Motor neuron (in vitro differentiated cells): ENCODE measurements around the gene TAP2. TPM values are rescaled to one million over a fixed set of nuclear protein-coding genes. Genes with fewer than 3 reads are reported as not detected.

ENCODE experiments used
- ATAC-seq, 8 experiments: fragments of 200-7000 bp; cut with Tn5 transposase; replicated peaks in 6 of 8; 2 replicates each; pipeline ENCODE4 v1.8.0; 2021; ENCODE audit warnings: mild to moderate bottlenecking in 8 of 8, moderate library complexity in 8 of 8
- H3K27ac ChIP-seq, 2 donors: fragments of 250-450 bp; sonication (Bioruptor Pico); 2 replicates each; pipeline ENCODE4 v1.9.0; 2021; ENCODE audit warnings: antibody characterized with exemption in 2 of 2, mild to moderate bottlenecking in 2 of 2, moderate library complexity in 1 of 2
- H3K4me1 ChIP-seq, 2 donors: fragments of 250-450 bp; sonication (Bioruptor Pico); replicated peaks in 1 of 2; 2 replicates each; pipeline ENCODE4 v1.6.1; 2021; ENCODE audit warnings: antibody characterized with exemption in 2 of 2, mild to moderate bottlenecking in 2 of 2, moderate library complexity in 1 of 2
- H3K4me3 ChIP-seq, 5 donors: fragments of 250-450 bp; sonication (Bioruptor Pico); 2 replicates each; pipeline ENCODE4 v1.9.0; 2021; ENCODE audit warnings: antibody characterized with exemption in 5 of 5, mild to moderate bottlenecking in 5 of 5, moderate library complexity in 4 of 5
- WGBS, 10 experiments: fragments of 450-650 bp; shearing (Covaris generic); methylation state at CpG; one replicate each; pipeline ENCODE4 v1.0.0; 2022; 5-methylcytosine and 5-hydroxymethylcytosine counted together
- in situ Hi-C, 9 experiments: fragments of 400-800 bp; cut with MboI; loops; one replicate each; pipeline ENCODE4 v1.15.0; 2021; ENCODE audit warnings: low sequenced_read_pairs in 9 of 9, low pct_unique_long_range_greater_than_20kb in 2 of 9; ENCODE audit not compliant: unreplicated experiment in 9 of 9
- total RNA-seq, 8 experiments: library from RNA; unstranded; fragments of 300-600 nt; gene quantifications; 2 replicates each; pipeline versions ENCODE4 v1.2.3 to v1.2.4, GENCODE V29; 2022

The TAP2 gene
- total RNA-seq, 8 experiments from 2014 or later: 1.7 to 104 (median 13.5) TPM

DNA sequence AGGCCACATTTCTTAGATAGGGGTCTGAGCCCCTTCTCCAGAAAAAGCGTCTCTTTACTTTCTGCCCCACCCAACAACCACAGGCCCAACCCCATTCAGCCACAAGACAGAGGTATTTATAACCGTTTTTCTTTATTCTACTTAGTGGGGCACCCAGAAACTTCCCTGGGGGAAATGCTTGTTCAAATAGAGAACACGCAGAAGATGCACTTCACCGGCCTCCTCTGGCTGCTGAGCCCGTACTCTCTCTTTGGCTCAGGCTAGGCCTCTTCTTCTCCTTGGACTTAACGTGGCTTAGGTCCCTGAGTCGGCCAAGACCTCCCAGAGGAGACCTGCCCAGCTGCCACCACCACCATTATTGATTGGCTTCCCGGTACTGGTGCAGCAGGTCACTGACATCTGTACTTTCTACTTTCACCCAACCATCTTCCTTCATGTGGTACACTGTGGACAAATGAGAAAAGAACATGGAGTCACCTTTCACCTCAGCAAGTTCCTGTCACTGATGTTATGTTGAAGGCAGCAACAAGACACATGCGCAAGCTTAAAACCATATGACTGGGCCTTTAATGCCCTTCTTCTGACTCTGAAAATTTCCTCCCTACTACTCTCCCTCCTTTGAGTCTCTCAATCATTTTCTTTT lies 2.2 kb upstream of the TAP2 start:
- Histone ChIP-seq H3K27ac (no peak overlapping the region), H3K4me3 (no peak overlapping the region), H3K4me1 (peaks cover 0 to 6% of the 10 kb centered on the region in 2 donors)
- WGBS, 10 experiments: 76 to 100% (median 100%) methylated on average over 1 to 6 of the region's 9 CpGs; no CpG with 5 or more reads in 1 of the 10 experiments
- no peak for ATAC-seq
- in situ Hi-C loops: no loop called here

DNA sequence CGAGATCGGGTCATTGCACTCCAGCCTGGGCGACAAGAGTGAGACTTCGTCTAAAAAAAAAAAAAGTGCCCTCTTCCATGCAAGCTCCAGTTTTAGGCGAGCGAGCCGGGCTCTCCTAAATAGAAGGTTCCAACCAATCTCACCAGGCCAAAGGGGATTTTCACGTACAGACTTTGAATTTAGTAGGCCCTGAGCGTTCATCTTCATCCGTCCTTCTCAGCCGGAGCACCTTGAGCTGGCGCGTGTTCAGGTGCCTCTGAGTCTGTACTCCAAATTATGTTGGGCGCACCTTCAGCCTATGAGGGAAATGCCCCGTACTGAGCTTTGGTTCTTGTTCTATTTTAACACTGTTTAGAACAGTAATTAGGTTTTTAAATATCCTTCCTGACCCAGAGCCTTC lies 817 bp upstream of the TAP2 start:
- Histone ChIP-seq H3K4me1 (peaks cover 0 to 6% of the 10 kb centered on the region in 2 donors), H3K27ac (no peak overlapping the region), H3K4me3 (no peak overlapping the region)
- 80 to 100% (median 90%) methylated on average over 1 to 11 of the region's 15 CpGs; no CpG with 5 or more reads in 2 of the 10 experiments for WGBS, 10 experiments
- in situ Hi-C loops: no loop called here
- no peak for ATAC-seq

DNA sequence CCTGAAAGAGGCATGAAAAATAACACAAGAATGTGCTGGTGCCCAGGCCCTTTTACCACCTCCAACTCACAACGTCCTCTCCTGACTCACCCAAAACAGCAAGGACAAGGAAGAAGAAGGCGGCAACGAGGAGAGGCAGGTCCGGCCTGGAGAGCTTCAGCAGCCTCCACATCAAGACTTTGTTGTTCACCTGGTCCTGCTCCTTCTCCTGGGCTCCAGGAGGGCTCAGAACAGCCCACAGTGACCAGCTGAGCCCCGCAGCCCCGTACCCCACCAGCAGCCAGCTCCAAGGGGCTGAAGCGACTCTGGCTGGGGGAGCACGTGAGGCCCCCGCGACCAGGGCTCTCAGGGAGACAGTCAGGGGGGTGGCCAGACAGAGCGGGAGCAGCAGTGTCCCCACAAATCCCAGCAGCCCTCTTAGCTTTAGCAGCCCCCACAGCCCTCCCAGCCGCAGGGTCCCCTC lies 857 bp downstream of the TAP2 start:
- Histone ChIP-seq H3K4me3 (peak overlapping the region; percentile 41 to 85 (median 57)), H3K4me1 (peaks cover 0 to 3% of the 10 kb centered on the region in 2 donors), H3K27ac (peak overlapping the region in 1 of 2 donors; percentile 69)
- 0 to 100% (median 75%) methylated on average over 1 to 7 of the region's 12 CpGs; no CpG with 5 or more reads in 5 of the 10 experiments for WGBS, 10 experiments
- in situ Hi-C loops: no loop called here
- ATAC-seq: no peak

DNA sequence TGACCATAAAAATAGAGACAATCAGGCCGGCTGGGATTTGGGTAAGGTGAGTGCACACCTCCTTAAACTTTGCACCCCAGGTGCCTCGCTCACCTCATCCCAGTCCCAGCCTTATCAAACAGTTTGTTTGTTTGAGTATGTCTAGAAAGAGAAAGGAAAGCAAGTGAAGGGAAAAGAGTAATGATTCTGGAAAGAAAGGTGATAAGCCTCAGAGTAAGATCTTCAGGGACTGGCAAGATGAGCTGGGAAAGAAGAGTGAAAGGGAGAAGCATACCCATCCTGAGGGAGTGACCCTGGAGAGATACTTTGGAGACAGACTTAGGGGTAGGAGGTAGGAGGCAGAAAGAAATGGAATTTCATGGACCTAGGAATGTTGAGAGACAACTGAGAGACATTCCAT lies 1.7 kb downstream of the TAP2 start:
- Histone ChIP-seq H3K4me3 (no peak overlapping the region), H3K4me1 (peaks cover 0 to 3% of the 10 kb centered on the region in 2 donors), H3K27ac (no peak overlapping the region)
- in situ Hi-C loops: no loop called here
- ATAC-seq: no peak
- 71 to 100% (median 96%) methylated on average over 1 to 2 of the region's 2 CpGs; no CpG with 5 or more reads in 2 of the 10 experiments for WGBS, 10 experiments

DNA sequence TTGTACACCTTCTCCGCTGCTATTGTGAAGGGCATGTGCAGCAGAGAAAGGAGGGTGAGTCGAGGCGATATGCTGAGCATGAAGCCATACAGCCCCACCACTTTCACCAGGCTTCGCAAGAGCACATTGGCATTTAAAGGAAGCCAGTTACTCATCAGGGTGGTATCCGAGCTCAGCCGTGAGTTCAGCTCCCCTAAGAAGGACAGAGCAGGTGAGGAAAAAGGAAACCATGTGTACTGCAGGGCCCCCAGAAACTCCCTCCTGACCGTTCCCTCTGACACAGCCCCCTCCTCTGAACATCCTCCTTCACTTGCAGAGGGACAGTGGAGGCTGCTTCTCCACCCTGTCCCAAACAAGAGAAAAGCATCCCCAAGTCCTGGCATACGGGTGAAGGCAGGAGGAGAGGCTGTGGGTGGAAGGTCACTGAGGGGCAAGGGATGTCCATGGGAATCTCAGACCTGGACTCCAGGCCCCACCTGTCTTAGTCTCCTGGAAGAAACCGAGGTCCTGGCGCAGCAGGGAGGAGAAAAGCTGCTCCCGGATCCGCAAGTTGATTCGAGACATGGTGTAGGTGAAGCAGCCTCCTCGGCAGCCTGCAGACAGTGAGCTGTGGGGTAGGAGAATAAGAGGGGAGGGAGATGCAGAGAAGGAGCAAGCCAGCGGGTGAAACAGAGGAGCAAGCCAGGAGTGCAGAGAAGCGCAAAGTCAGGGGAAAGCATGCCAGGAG lies 3.2 kb downstream of the TAP2 start:
- H3K27ac ChIP-seq: no peak overlapping the region
- peaks cover 0 to 3% of the 10 kb centered on the region in 2 donors for H3K4me1 ChIP-seq
- H3K4me3 ChIP-seq: no peak overlapping the region
- ATAC-seq: no peak
- WGBS, 10 experiments: 80 to 100% (median 91%) methylated on average over 2 to 14 of the region's 16 CpGs; no CpG with 5 or more reads in 1 of the 10 experiments
- in situ Hi-C loops: no loop called here

DNA sequence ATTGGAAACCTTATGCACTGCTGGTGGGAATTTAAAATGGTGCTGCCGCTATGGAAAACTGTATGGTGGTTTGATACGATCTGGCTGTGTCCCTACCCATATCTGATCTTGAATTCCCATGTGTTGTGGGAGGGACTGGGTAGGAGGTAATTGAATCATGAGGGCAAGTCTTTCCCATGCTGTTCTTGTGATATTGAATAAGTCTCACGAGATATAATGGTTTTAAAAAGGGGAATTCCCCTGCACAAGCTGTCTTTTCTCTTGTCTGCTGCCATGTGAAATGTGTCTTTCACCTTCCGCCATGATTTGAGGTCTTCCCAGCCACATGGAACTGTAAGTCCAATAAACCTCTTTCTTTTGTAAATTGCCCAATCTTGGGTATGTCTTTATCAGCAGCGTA lies 4.9 kb downstream of the TAP2 start:
- WGBS, 10 experiments: 84 to 100% (median 93%) methylated on average over 1 to 5 of the region's 5 CpGs; no CpG with 5 or more reads in 1 of the 10 experiments
- in situ Hi-C loops: no loop called here
- Histone ChIP-seq H3K4me3 (no peak overlapping the region), H3K27ac (no peak overlapping the region), H3K4me1 (peaks cover 0 to 3% of the 10 kb centered on the region in 2 donors)
- no peak for ATAC-seq

DNA sequence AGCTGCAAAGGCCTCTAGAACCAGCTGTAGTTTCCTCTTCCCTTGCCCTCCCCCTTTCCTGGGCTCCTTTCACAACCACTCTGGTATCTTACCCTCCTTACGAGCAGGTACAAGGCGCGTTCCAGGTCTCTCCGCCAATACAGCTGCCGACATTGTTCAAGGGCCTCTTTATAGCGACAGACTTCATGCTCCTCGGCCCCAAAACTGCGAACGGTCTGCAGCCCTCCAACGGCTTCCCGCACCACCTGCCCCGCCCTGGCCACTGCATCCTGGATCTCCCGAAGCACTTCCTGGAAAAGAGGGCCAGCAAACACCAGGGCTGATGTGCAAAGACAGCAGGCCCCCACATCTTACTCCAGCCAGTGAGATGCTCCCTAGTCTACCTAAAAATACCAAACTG lies 6.0 kb downstream of the TAP2 start:
- ATAC-seq: no peak
- in situ Hi-C loops: no loop called here
- Histone ChIP-seq H3K27ac (no peak overlapping the region), H3K4me1 (peaks cover 0 to under 1% of the 10 kb centered on the region in 2 donors), H3K4me3 (no peak overlapping the region)
- WGBS, 10 experiments: 73 to 91% (median 87%) methylated on average over 2 to 12 of the region's 13 CpGs; no CpG with 5 or more reads in 5 of the 10 experiments

DNA sequence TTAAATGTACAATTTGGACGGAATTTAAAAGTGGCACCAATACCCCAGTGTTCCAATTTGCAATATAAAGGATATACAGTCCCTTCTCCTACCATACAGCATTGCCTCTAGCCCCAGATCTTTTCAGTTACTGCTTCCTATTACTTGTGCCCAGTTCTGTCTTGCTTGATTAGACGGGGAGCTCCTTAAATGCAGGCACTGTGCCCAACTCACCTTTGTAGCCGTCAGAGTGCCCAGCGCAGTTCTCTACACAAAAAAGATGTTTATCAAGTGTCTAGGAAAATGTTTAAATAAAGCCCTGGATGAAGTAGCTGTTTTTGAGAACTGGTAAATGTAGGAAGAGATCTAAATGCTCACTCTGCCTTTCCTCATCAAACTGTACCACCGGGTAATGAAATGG lies 7.6 kb downstream of the TAP2 start:
- H3K27ac ChIP-seq: no peak overlapping the region
- ATAC-seq: no peak
- 33 to 100% (median 90%) methylated on average over 1 to 4 of the region's 5 CpGs; no CpG with 5 or more reads in 2 of the 10 experiments for WGBS, 10 experiments
- H3K4me1 ChIP-seq: no peaks in the 10 kb centered on the region
- H3K4me3 ChIP-seq: no peak overlapping the region
- in situ Hi-C loops: no loop called here

DNA sequence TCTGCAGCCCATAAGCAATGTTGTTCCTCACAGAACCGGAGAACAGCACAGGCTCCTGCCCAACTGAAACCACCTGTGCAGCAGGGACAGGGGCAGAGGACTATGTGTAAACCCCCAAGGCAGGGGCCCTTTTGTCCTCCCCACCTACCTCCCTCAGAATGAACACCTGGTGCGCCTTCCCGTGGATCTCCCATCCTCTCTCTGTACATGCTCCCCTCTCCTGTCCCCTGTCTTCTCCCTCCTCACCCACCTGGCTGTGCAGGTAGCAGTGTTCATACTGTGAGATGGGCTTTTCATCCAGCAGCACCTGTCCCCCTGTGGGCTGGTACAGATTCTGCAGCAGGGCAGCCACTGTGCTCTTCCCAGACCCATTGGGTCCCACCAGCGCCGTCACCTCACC lies 8.5 kb downstream of the TAP2 start:
- ATAC-seq: no peak
- Histone ChIP-seq H3K4me1 (no peaks in the 10 kb centered on the region), H3K4me3 (no peak overlapping the region), H3K27ac (no peak overlapping the region)
- 86 to 100% (median 100%) methylated on average over 1 to 4 of the region's 5 CpGs; no CpG with 5 or more reads in 5 of the 10 experiments for WGBS, 10 experiments
- in situ Hi-C loops: no loop called here

DNA sequence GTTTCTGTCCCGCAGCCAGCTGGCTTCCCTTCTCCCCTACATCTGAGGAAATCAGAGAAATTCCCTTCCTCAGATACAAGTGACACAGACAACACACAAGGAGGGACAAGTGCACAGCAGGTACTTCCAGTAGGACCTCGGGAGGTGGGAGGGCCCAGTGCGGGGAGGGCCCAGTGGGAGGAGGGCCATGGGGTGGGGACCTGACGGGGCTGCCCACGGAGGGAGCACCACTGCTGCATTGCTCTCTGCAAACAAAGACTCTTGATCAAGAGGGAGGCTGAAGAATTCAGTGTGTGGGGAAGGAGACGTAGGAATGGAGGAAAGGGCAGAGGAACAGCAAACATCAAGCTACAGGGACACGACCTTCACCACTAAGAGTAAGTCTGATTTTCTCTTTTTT lies 9.0 kb downstream of the TAP2 start:
- H3K4me3 ChIP-seq: no peak overlapping the region
- no peak for ATAC-seq
- H3K27ac ChIP-seq: no peak overlapping the region
- no peaks in the 10 kb centered on the region for H3K4me1 ChIP-seq
- in situ Hi-C loops: no loop called here
- WGBS, 10 experiments: 0 to 40% methylated on average over 1 of the region's 7 CpGs; no CpG with 5 or more reads in 8 of the 10 experiments

DNA sequence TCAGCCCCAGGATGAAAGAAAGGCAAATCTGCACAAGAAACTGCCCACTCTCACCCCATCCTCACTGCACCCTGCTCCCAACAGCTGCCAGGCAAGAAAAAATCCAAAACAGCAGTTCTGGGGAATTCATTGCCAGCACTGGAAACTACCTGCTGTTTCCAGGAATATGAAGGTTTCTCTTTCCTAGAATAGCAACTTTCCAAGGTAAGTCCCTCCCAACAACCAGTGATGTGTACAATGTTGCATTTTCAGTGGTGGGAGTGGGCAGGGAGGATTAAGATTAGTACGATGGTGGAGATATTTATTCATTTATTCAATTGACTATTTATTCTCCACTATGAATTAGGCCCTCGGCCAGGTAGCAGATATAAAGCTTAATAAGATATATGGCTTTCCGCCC lies 11.5 kb downstream of the TAP2 start:
- H3K27ac ChIP-seq: no peak overlapping the region
- peak in 3 of 8 experiments; percentile 25 to 67 (median 32) for ATAC-seq
- 0 to 100% (median 85%) methylated on average over 1 to 3 of the region's 3 CpGs; no CpG with 5 or more reads in 1 of the 10 experiments for WGBS, 10 experiments
- no peak overlapping the region for H3K4me3 ChIP-seq
- in situ Hi-C loops: no loop called here
- H3K4me1 ChIP-seq: no peaks in the 10 kb centered on the region

DNA sequence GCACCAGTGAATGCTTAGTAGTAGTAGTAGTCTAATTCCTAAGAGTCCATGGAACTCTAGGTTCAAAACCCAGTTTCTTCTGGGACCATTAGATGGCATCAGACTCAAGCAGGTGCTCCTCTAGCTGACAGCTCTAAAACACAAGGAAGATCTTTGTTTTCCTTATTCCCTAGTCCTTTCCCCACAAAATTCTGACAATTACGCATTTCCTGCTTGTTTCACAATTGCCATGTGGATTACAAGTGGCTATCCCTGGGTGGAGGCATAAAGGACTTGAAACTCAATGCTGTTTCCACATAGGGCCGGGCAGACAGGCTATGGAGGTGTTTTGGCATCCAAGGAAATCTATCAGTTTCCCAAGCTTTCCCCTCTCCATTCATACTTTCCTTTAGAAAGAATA lies 12.6 kb downstream of the TAP2 start:
- WGBS, 10 experiments: 0 to 70% (median 25%) methylated on average over 1 to 2 of the region's 2 CpGs; no CpG with 5 or more reads in 2 of the 10 experiments
- no peaks in the 10 kb centered on the region for H3K4me1 ChIP-seq
- H3K4me3 ChIP-seq: no peak overlapping the region
- H3K27ac ChIP-seq: no peak overlapping the region
- in situ Hi-C loops: no loop called here
- ATAC-seq: peak in 3 of 8 experiments; percentile 76 to 81 (median 76)

DNA sequence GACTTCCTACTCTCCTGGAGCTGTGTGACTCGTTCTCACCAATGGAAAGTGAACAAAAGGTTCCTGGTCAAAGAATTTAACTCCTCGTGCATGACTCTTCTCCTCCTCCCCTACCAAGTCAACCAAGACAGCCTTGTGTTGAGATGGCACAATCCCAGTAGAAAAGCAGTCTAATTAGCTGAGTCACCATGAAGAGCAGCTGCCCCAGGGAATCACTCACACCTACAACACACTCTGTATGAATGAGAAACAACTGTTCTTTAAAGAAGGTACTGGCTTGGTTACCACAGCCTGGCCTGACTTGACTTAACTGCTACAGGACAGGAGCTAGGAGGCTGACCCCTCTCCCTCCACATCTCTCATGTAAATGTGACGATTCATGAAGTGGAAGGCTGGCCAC lies 18.8 kb downstream of the TAP2 start:
- in situ Hi-C loops: no loop called here
- H3K4me3 ChIP-seq: no peak overlapping the region
- ATAC-seq: peak in 2 of 8 experiments; percentile 77 to 82
- H3K4me1 ChIP-seq: no peaks in the 10 kb centered on the region
- 8 to 71% (median 42%) methylated on average over 1 to 3 of the region's 3 CpGs; no CpG with 5 or more reads in 3 of the 10 experiments for WGBS, 10 experiments
- no peak overlapping the region for H3K27ac ChIP-seq
